SU-DHL-6 (cell line): ENCODE results near the gene TCEAL5.

Source experiments
- CTCF ChIP-seq: fragments of 200-600 bp; sonication (generic); IDR thresholded peaks from one replicate; pipeline ENCODE4 v1.5.1; 2017; ENCODE audit warnings: antibody characterized with exemption, mild to moderate bottlenecking, low read length, moderate library complexity; ENCODE audit not compliant: insufficient read depth, poor library complexity, severe bottlenecking
- EZH2phosphoT487 ChIP-seq: fragments of 200-600 bp; sonication (generic), shearing (Covaris generic); conservative IDR thresholded peaks from 2 replicates; pipeline ENCODE4 v1.6.1; 2018; ENCODE audit warnings: mild to moderate bottlenecking, antibody characterized with exemption, low read length, moderate library complexity, mixed read lengths

GRCh38 chrX:103310555-103311398, 34.2 kb upstream of the TCEAL5 start, which contains the start of gene BEX2:
- TF ChIP-seq CTCF (no peak), EZH2phosphoT487 (no peak)
